Loucy (cell line): ENCODE results near the gene LRRTM4.

Source experiments
- H2AFZ ChIP-seq: fragments of 200-600 bp; sonication (generic); 2 replicates; pipeline ENCODE4 v1.6.0; 2016; ENCODE audit warnings: antibody characterized with exemption, mild to moderate bottlenecking, low read length, moderate library complexity
- H3F3A ChIP-seq: fragments of 200-600 bp; 2 replicates; pipeline ENCODE4 v1.6.0; 2016; ENCODE audit warnings: antibody characterized with exemption, low read depth, mild to moderate bottlenecking
- H3K27me3 ChIP-seq: fragments of 200-600 bp; sonication (generic); 2 replicates; pipeline ENCODE4 v1.6.1; 2014; ENCODE audit warnings: low read length, mild to moderate bottlenecking; ENCODE audit not compliant: insufficient read depth, poor library complexity, severe bottlenecking
- H3K36me3 ChIP-seq: fragments of 200-600 bp; sonication (generic); 2 replicates; pipeline ENCODE4 v1.6.1; 2016; ENCODE audit warnings: low read length; ENCODE audit not compliant: insufficient read depth
- H3K4me1 ChIP-seq: fragments of 200-600 bp; sonication (generic); 2 replicates; pipeline ENCODE4 v1.5.1; 2014; ENCODE audit warnings: low read length, mild to moderate bottlenecking; ENCODE audit not compliant: insufficient read depth, poor library complexity, severe bottlenecking
- H3K4me2 ChIP-seq: fragments of 200-600 bp; sonication (generic); 2 replicates; pipeline ENCODE4 v1.6.0; 2014; ENCODE audit warnings: antibody characterized with exemption, low read length, low read depth, mild to moderate bottlenecking; ENCODE audit not compliant: poor library complexity, severe bottlenecking
- H3K4me3 ChIP-seq: fragments of 200-600 bp; sonication (generic); 2 replicates; pipeline ENCODE4 v1.5.1; 2014; ENCODE audit warnings: low read length, mild to moderate bottlenecking, mixed read lengths; ENCODE audit not compliant: poor library complexity, severe bottlenecking
- H3K79me2 ChIP-seq: fragments of 200-600 bp; sonication (generic); 2 replicates; pipeline ENCODE4 v1.6.1; 2014; ENCODE audit warnings: low read length; ENCODE audit not compliant: insufficient read depth
- H3K9ac ChIP-seq: fragments of 200-600 bp; sonication (generic); 2 replicates; pipeline ENCODE4 v1.6.0; 2014; ENCODE audit warnings: mild to moderate bottlenecking, low read depth, low read length, moderate library complexity; ENCODE audit not compliant: poor library complexity, severe bottlenecking
- H3K9me2 ChIP-seq: fragments of 200-600 bp; sonication (generic); replicated peaks from 2 replicates; pipeline ENCODE4 v1.6.1; 2016; ENCODE audit warnings: low read depth, low read length, mixed read lengths
- H3K9me3 ChIP-seq: fragments of 200-600 bp; sonication (generic); 2 replicates; pipeline ENCODE4 v1.6.1; 2014; ENCODE audit warnings: mild to moderate bottlenecking, antibody characterized with exemption, low read length, low read depth; ENCODE audit not compliant: insufficient read depth
- H4K20me1 ChIP-seq: fragments of 200-600 bp; sonication (generic); 2 replicates; pipeline ENCODE4 v1.6.0; 2014; ENCODE audit warnings: antibody characterized with exemption, low read length, mild to moderate bottlenecking; ENCODE audit not compliant: insufficient read depth, poor library complexity, severe bottlenecking
- EZH2phosphoT487 ChIP-seq: fragments of 200-600 bp; IDR thresholded peaks from 2 replicates; pipeline ENCODE4 v1.6.1; 2018; ENCODE audit warnings: antibody characterized with exemption, mild to moderate bottlenecking, moderate library complexity, borderline replicate concordance
- TF ChIP-seq, protein P1 (sequence below): fragments of 200-600 bp; sonication (generic); conservative IDR thresholded peaks from 2 replicates; pipeline ENCODE4 v1.5.1; 2014; ENCODE audit warnings: mild to moderate bottlenecking, antibody characterized with exemption, low read length

LRRTM4 gene

DNA sequence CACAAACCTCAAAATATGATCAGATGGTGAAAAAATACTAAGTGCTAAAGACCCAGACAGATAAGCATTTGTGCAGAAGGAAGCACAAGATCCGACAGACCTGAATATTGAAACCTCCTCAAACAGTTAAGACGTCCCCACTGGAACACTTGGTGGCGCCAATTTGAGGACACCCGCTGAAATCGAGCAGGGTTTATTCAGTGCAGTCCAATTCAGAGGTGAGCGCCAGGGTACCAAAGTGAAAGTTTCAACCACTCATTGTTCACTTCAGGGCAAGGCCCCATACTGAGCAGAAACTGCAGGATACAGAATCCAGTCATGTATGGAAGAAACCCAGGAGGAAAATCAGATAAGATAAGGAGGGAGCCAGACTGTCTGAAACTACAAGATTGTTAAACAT is 417.6 kb downstream of the LRRTM4 start:
- H3K4me2 ChIP-seq: no peak overlapping the region
- no peak overlapping the region for H2AFZ ChIP-seq
- H3F3A ChIP-seq: no peaks in the 10 kb centered on the region
- no peaks in the 10 kb centered on the region for H3K79me2 ChIP-seq
- H3K9ac ChIP-seq: no peak overlapping the region
- no peak for TF ChIP-seq EZH2phosphoT487
- TF ChIP-seq, protein P1, sequence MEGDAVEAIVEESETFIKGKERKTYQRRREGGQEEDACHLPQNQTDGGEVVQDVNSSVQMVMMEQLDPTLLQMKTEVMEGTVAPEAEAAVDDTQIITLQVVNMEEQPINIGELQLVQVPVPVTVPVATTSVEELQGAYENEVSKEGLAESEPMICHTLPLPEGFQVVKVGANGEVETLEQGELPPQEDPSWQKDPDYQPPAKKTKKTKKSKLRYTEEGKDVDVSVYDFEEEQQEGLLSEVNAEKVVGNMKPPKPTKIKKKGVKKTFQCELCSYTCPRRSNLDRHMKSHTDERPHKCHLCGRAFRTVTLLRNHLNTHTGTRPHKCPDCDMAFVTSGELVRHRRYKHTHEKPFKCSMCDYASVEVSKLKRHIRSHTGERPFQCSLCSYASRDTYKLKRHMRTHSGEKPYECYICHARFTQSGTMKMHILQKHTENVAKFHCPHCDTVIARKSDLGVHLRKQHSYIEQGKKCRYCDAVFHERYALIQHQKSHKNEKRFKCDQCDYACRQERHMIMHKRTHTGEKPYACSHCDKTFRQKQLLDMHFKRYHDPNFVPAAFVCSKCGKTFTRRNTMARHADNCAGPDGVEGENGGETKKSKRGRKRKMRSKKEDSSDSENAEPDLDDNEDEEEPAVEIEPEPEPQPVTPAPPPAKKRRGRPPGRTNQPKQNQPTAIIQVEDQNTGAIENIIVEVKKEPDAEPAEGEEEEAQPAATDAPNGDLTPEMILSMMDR: no peak
- no peaks in the 10 kb centered on the region for H3K36me3 ChIP-seq
- no peak overlapping the region for H3K4me3 ChIP-seq
- H3K9me2 ChIP-seq: no peaks in the 10 kb centered on the region
- H3K27me3 ChIP-seq: no peaks in the 10 kb centered on the region
- no peaks in the 10 kb centered on the region for H3K9me3 ChIP-seq
- H4K20me1 ChIP-seq: no peaks in the 10 kb centered on the region
- no peaks in the 10 kb centered on the region for H3K4me1 ChIP-seq

DNA sequence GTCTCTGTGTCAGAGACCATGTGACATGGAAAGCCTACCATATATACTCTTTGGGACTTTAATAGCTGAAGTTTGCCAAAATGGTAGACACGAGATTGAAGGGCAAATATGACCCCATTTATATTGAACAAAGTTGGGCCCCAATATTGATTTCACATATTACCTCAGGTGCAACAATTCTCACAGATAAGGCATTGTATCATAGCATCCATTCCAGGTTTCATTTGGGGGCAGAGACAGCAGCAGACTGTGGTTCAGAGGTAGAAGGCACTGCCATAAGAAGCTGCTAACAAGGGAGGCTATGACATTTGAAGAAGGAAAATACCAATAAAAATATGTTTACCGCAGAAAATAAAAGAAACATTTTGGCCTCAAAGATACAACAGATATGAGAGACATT is 419.2 kb downstream of the LRRTM4 start:
- no peaks in the 10 kb centered on the region for H3K36me3 ChIP-seq
- H3K9me3 ChIP-seq: no peaks in the 10 kb centered on the region
- H4K20me1 ChIP-seq: no peaks in the 10 kb centered on the region
- H3K9me2 ChIP-seq: no peaks in the 10 kb centered on the region
- no peaks in the 10 kb centered on the region for H3K27me3 ChIP-seq
- H3K9ac ChIP-seq: no peak overlapping the region
- no peaks in the 10 kb centered on the region for H3K4me1 ChIP-seq
- no peak overlapping the region for H3K4me2 ChIP-seq
- H3K79me2 ChIP-seq: no peaks in the 10 kb centered on the region
- H2AFZ ChIP-seq: no peak overlapping the region
- H3K4me3 ChIP-seq: no peak overlapping the region
- H3F3A ChIP-seq: no peaks in the 10 kb centered on the region
- TF ChIP-seq, protein P1: no peak
- no peak for TF ChIP-seq EZH2phosphoT487

DNA sequence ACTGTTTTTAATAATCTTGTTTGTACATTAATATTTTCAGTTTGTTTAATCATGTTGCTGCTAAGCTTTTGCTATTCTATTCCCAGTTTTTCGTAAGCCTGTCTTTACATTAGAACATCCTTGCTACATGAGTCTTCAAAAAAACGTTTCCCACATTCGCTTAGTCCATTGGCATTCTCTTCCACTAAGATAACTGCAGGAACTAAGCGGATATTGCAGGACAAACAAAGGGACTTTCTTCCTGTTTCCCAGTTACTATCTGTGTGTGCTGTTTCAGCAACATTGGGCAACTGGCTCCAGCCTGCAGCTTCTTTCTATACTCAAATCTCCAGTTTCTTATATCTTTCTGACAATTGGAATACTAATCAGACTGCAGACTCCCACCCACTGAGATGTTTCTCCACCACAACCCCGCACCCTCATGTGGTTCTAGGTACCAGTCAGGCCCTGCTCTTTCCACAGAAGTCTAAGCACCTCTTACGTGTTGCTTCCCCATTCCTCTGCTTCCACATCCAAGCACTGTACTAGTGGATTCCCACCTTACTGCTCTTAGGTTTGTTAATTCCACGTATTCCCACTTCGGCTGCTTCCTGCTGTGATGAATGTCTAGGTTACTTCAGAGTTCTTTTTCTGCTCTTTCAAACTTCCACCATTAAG is 420.3 kb downstream of the LRRTM4 start:
- Histone ChIP-seq H3K4me3 (no peak overlapping the region), H3K9me3 (no peaks in the 10 kb centered on the region), H2AFZ (no peak overlapping the region), H3K79me2 (no peaks in the 10 kb centered on the region), H3K4me1 (no peaks in the 10 kb centered on the region), H3K9ac (no peak overlapping the region), H3K36me3 (no peaks in the 10 kb centered on the region), H3F3A (no peaks in the 10 kb centered on the region), H3K27me3 (no peaks in the 10 kb centered on the region), H3K4me2 (no peak overlapping the region), H3K9me2 (no peaks in the 10 kb centered on the region), H4K20me1 (no peaks in the 10 kb centered on the region)
- TF ChIP-seq, protein P1: no peak
- no peak for TF ChIP-seq EZH2phosphoT487
